ENCODE results near the gene TLE1.

The TLE1 gene

GRCh38 chr9:81591791-81592190 lies 97.6 kb downstream of the TLE1 start:
- no peak overlapping the region for H3K27ac ChIP-seq (ENCODE audit: low read depth, low read length)
- H2AFZ ChIP-seq (ENCODE audit: low read length, unreplicated experiment): no peak overlapping the region
- H3K79me2 ChIP-seq (ENCODE audit: control insufficient read depth, insufficient read depth, low read length, unreplicated experiment): no peaks in the 10 kb centered on the region
- H3K4me3 ChIP-seq (ENCODE audit: low read depth, low read length): no peak overlapping the region
- H3K4me1 ChIP-seq (ENCODE audit: control insufficient read depth, insufficient read depth, low read length, unreplicated experiment): peaks cover 3% of the 10 kb centered on the region
- H3K36me3 ChIP-seq (ENCODE audit: insufficient read depth, low read length): peaks cover 2% of the 10 kb centered on the region; the same call in 1 of the 2 replicates
- H3K27me3 ChIP-seq (ENCODE audit: insufficient read depth, low read length): no peaks in the 10 kb centered on the region

- Histone ChIP-seq H3K36me3 (ENCODE audit: insufficient read depth, low read length) (peaks cover under 1% of the 10 kb centered on the region; the same call in 1 of the 2 replicates), H3K27me3 (ENCODE audit: insufficient read depth, low read length) (no peaks in the 10 kb centered on the region), H3K4me3 (ENCODE audit: low read depth, low read length) (no peak overlapping the region), H3K79me2 (ENCODE audit: control insufficient read depth, insufficient read depth, low read length, unreplicated experiment) (no peaks in the 10 kb centered on the region), H3K4me1 (ENCODE audit: control insufficient read depth, insufficient read depth, low read length, unreplicated experiment) (peaks cover 3% of the 10 kb centered on the region), H2AFZ (ENCODE audit: low read length, unreplicated experiment) (no peak overlapping the region), H3K27ac (ENCODE audit: low read depth, low read length) (no peak overlapping the region)
Observed at GRCh38 chr9:81590688-81591087, 98.7 kb downstream of the TLE1 start.

GRCh38 chr9:81589819-81590218 lies 99.5 kb downstream of the TLE1 start:
- Histone ChIP-seq H3K27ac (ENCODE audit: low read depth, low read length) (no peak overlapping the region), H3K79me2 (ENCODE audit: control insufficient read depth, insufficient read depth, low read length, unreplicated experiment) (no peaks in the 10 kb centered on the region), H2AFZ (ENCODE audit: low read length, unreplicated experiment) (no peak overlapping the region), H3K4me1 (ENCODE audit: control insufficient read depth, insufficient read depth, low read length, unreplicated experiment) (peaks cover 3% of the 10 kb centered on the region), H3K4me3 (ENCODE audit: low read depth, low read length) (no peak overlapping the region), H3K27me3 (ENCODE audit: insufficient read depth, low read length) (no peaks in the 10 kb centered on the region), H3K36me3 (ENCODE audit: insufficient read depth, low read length) (peaks cover 3% of the 10 kb centered on the region; the same call in 1 of the 2 replicates)

GRCh38 chr9:81589392-81589791 lies 100.0 kb downstream of the TLE1 start:
- Histone ChIP-seq H3K27ac (ENCODE audit: low read depth, low read length) (no peak overlapping the region), H3K36me3 (ENCODE audit: insufficient read depth, low read length) (peaks cover 3% of the 10 kb centered on the region; the same call in 1 of the 2 replicates), H3K79me2 (ENCODE audit: control insufficient read depth, insufficient read depth, low read length, unreplicated experiment) (no peaks in the 10 kb centered on the region), H3K27me3 (ENCODE audit: insufficient read depth, low read length) (no peaks in the 10 kb centered on the region), H2AFZ (ENCODE audit: low read length, unreplicated experiment) (no peak overlapping the region), H3K4me3 (ENCODE audit: low read depth, low read length) (no peak overlapping the region), H3K4me1 (ENCODE audit: control insufficient read depth, insufficient read depth, low read length, unreplicated experiment) (peaks cover 3% of the 10 kb centered on the region)

GRCh38 chr9:81588148-81588871 lies 101.0 kb downstream of the TLE1 start:
- Histone ChIP-seq H3K4me1 (ENCODE audit: control insufficient read depth, insufficient read depth, low read length, unreplicated experiment) (peaks cover 3% of the 10 kb centered on the region), H3K79me2 (ENCODE audit: control insufficient read depth, insufficient read depth, low read length, unreplicated experiment) (no peaks in the 10 kb centered on the region), H3K36me3 (ENCODE audit: insufficient read depth, low read length) (peaks cover 9% of the 10 kb centered on the region; the same call in 1 of the 2 replicates), H3K27me3 (ENCODE audit: insufficient read depth, low read length) (no peaks in the 10 kb centered on the region), H2AFZ (ENCODE audit: low read length, unreplicated experiment) (no peak overlapping the region), H3K4me3 (ENCODE audit: low read depth, low read length) (no peak overlapping the region), H3K27ac (ENCODE audit: low read depth, low read length) (no peak overlapping the region)

GRCh38 chr9:81586786-81587185 lies 102.6 kb downstream of the TLE1 start:
- Histone ChIP-seq H3K27ac (ENCODE audit: low read depth, low read length) (no peak overlapping the region), H3K36me3 (ENCODE audit: insufficient read depth, low read length) (peaks cover 9% of the 10 kb centered on the region; the same call in 1 of the 2 replicates)

GRCh38 chr9:81585191-81585763 lies 104.1 kb downstream of the TLE1 start:
- H3K27me3 ChIP-seq (ENCODE audit: insufficient read depth, low read length): no peaks in the 10 kb centered on the region
- H3K4me3 ChIP-seq (ENCODE audit: low read depth, low read length): no peak overlapping the region
- H2AFZ ChIP-seq (ENCODE audit: low read length, unreplicated experiment): no peak overlapping the region
- H3K36me3 ChIP-seq (ENCODE audit: insufficient read depth, low read length): peaks cover 9% of the 10 kb centered on the region; the same call in 1 of the 2 replicates
- no peak overlapping the region for H3K27ac ChIP-seq (ENCODE audit: low read depth, low read length)
- no peaks in the 10 kb centered on the region for H3K79me2 ChIP-seq (ENCODE audit: control insufficient read depth, insufficient read depth, low read length, unreplicated experiment)
- H3K4me1 ChIP-seq (ENCODE audit: control insufficient read depth, insufficient read depth, low read length, unreplicated experiment): peaks cover 3% of the 10 kb centered on the region

More at GRCh38 chr9:81586786-81587185, 102.6 kb downstream of the TLE1 start:
- Histone ChIP-seq H3K4me1 (ENCODE audit: control insufficient read depth, insufficient read depth, low read length, unreplicated experiment) (peaks cover 3% of the 10 kb centered on the region), H3K27me3 (ENCODE audit: insufficient read depth, low read length) (no peaks in the 10 kb centered on the region), H2AFZ (ENCODE audit: low read length, unreplicated experiment) (no peak overlapping the region), H3K79me2 (ENCODE audit: control insufficient read depth, insufficient read depth, low read length, unreplicated experiment) (no peaks in the 10 kb centered on the region), H3K4me3 (ENCODE audit: low read depth, low read length) (no peak overlapping the region)

GRCh38 chr9:81584099-81584498 lies 105.2 kb downstream of the TLE1 start:
- Histone ChIP-seq H3K4me1 (ENCODE audit: control insufficient read depth, insufficient read depth, low read length, unreplicated experiment) (peaks cover 3% of the 10 kb centered on the region), H3K36me3 (ENCODE audit: insufficient read depth, low read length) (peaks cover 9% of the 10 kb centered on the region; the same call in 1 of the 2 replicates), H2AFZ (ENCODE audit: low read length, unreplicated experiment) (no peak overlapping the region), H3K27me3 (ENCODE audit: insufficient read depth, low read length) (no peaks in the 10 kb centered on the region), H3K27ac (ENCODE audit: low read depth, low read length) (no peak overlapping the region), H3K79me2 (ENCODE audit: control insufficient read depth, insufficient read depth, low read length, unreplicated experiment) (no peaks in the 10 kb centered on the region), H3K4me3 (ENCODE audit: low read depth, low read length) (no peak overlapping the region)

- Histone ChIP-seq H2AFZ (ENCODE audit: low read length, unreplicated experiment) (no peak overlapping the region), H3K4me1 (ENCODE audit: control insufficient read depth, insufficient read depth, low read length, unreplicated experiment) (no peaks in the 10 kb centered on the region), H3K27me3 (ENCODE audit: insufficient read depth, low read length) (no peaks in the 10 kb centered on the region), H3K4me3 (ENCODE audit: low read depth, low read length) (no peak overlapping the region), H3K79me2 (ENCODE audit: control insufficient read depth, insufficient read depth, low read length, unreplicated experiment) (no peaks in the 10 kb centered on the region), H3K36me3 (ENCODE audit: insufficient read depth, low read length) (peaks cover 9% of the 10 kb centered on the region; the same call in 1 of the 2 replicates), H3K27ac (ENCODE audit: low read depth, low read length) (no peak overlapping the region)
Observed at GRCh38 chr9:81581986-81582385, 107.4 kb downstream of the TLE1 start.

- Histone ChIP-seq H3K4me3 (ENCODE audit: low read depth, low read length) (no peak overlapping the region), H3K36me3 (ENCODE audit: insufficient read depth, low read length) (peaks cover 6% of the 10 kb centered on the region; the same call in 1 of the 2 replicates), H3K79me2 (ENCODE audit: control insufficient read depth, insufficient read depth, low read length, unreplicated experiment) (no peaks in the 10 kb centered on the region), H3K27me3 (ENCODE audit: insufficient read depth, low read length) (no peaks in the 10 kb centered on the region), H2AFZ (ENCODE audit: low read length, unreplicated experiment) (no peak overlapping the region), H3K27ac (ENCODE audit: low read depth, low read length) (no peak overlapping the region), H3K4me1 (ENCODE audit: control insufficient read depth, insufficient read depth, low read length, unreplicated experiment) (peaks cover 3% of the 10 kb centered on the region)
Observed at GRCh38 chr9:81579381-81579780, 110.0 kb downstream of the TLE1 start.

GRCh38 chr9:81578606-81579005 lies 110.7 kb downstream of the TLE1 start:
- Histone ChIP-seq H3K4me3 (ENCODE audit: low read depth, low read length) (no peak overlapping the region), H3K27me3 (ENCODE audit: insufficient read depth, low read length) (no peaks in the 10 kb centered on the region), H2AFZ (ENCODE audit: low read length, unreplicated experiment) (no peak overlapping the region), H3K79me2 (ENCODE audit: control insufficient read depth, insufficient read depth, low read length, unreplicated experiment) (no peaks in the 10 kb centered on the region), H3K36me3 (ENCODE audit: insufficient read depth, low read length) (no peaks in the 10 kb centered on the region), H3K27ac (ENCODE audit: low read depth, low read length) (no peak overlapping the region), H3K4me1 (ENCODE audit: control insufficient read depth, insufficient read depth, low read length, unreplicated experiment) (peaks cover 3% of the 10 kb centered on the region)

All from ACC112 (cell line).